HG02759 (cell line): ENCODE data around the gene MSN.
"Not testable (repeated sequence)": the region's sequence is repeated elsewhere in the genome, so short reads cannot be mapped to it uniquely, and the experiment has no call there.

Experiments used
- ATAC-seq: cut with Tn5 transposase; IDR thresholded peaks from one replicate; pipeline ENCODE4 v1.9.1; 2021; ENCODE audit warnings: mild to moderate bottlenecking, moderate library complexity; ENCODE audit not compliant: unreplicated experiment

The MSN gene

DNA sequence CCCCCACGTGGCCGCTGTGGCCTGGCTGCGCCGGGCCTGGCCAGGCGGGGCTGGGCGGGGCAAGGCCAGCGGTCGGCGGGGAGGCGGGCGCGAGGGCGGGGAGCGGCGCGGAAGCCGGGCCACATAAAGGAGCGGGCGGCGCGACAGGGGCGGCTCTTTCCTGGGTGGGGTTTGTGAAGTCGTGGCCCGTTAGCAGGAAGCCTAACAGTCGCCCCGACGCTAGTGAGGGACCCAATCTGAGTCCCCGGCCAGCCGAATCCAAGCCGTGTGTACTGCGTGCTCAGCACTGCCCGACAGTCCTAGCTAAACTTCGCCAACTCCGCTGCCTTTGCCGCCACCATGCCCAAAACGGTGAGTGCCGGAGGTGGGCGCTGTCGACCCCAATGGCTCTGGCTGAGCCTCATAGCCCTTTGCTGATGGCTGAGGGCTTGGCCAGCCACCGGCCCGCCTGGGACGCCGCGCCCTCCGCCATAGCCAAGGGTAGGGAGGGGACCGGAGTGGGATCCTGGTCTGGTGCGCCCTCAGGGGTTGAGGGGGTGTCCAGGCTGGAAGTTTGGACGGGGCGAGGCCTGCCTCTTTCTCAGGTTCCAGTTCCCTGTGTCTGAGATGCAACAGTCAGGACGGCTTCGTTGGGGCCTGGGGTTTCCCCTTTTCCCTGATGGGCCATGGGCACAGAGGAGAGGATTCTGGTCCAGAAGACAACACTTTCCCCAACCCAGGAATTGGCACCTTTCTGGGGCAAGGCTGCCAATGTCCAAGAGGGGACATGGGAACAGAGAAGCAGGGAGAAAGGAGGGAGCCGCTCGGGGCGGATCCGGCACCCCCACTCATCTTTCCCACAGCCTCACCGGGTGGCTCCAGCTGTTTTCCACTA lies at the start of gene MSN:
TSS of gene MSN (plus strand) at position 152 of the 874 bp plus-strand sequence. CDS start at position 340, 188 bp downstream.
- ATAC-seq, result peak; percentile 85

GRCh38 chrX:65620096-65620705 lies 47.3 kb upstream of the MSN start:
- ATAC-seq, result not testable (repeated sequence)

DNA sequence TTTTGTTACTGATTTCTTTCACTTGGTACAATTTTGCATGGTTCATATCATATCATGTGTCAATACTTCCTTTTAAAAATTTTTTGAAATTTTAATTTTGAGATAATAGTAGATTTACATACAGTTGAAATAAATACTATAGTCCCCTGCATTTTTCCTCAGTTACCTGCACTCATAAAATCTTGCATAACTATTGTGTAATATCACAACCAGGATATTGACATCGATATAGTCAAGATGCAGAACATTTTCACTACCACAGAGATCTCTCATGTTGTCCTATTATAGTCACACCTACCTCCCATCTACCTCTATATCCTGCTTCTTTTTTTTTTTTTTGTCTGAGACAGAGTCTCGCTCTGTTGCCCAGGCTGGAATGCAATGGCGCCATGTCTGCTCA lies 36.7 kb upstream of the MSN start:
- ATAC-seq, result no peak

GRCh38 chrX:65633826-65634225 lies 33.6 kb upstream of the MSN start:
- ATAC-seq, result no peak

DNA sequence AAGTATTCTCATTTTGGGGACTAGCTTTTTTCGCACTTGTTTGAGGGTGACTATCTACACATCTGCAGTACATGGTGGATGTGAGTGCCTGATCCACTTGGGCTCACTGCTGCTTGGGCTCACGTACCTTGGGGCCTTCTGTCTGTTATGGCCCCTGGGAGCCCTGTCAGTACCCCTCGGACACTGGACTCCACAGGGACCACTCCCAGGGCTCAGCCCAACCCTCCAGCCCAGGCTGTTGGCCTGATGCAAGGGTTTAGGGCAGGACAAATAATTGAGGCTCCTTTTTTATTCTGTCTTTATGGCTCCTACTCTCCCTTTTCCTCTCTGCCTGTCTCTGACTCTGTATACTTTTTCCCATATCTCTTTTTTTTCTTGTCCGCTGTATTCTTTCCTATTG lies 32.7 kb upstream of the MSN start:
- ATAC-seq, result no peak

- no peak for ATAC-seq
These were observed 32.1 kb upstream of the MSN start for GRCh38 chrX:65635378-65635777.

- no peak for ATAC-seq
These were observed 31.6 kb upstream of the MSN start for GRCh38 chrX:65635822-65636221.

DNA sequence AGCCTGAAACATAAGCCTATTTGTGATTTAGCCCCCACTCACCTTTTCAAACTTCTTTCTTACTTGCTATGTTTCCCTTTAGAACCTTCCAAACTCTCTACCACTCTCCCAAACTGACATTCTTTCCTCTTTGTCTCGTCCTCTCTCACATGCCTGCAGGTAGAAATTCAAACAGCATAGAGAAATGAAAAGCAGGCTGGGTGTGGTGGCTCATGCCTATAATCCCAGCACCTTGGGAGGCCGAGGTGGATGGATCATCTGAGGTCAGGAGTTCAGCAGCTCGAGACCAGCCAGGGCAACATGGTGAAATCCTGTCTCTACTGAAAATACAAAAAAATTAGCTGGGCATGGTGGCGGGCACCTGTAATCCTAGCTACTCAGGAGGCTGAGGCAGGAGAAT lies 31.2 kb upstream of the MSN start:
- ATAC-seq, result not testable (repeated sequence)

DNA sequence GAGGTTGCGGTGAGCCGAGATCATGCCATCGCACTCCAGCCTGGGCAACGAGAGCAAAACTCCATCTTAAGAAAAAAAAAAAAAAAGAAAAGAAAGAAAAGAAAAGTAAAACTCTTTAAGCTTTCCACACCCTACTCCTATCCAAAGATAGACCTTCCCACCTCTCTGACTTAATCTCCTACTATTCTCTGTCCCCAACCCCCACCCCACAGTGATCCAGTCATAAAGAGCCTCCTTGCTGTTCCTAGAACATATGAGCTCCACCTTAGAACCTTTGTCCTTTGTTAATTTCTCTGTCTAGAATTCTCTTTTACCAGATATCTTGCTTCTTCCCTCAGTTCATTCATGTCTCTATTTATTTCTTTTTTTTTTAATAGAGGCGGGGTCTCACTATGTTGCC lies 30.1 kb upstream of the MSN start:
- no peak for ATAC-seq

- no peak for ATAC-seq
These were observed 24.5 kb upstream of the MSN start for GRCh38 chrX:65642914-65643491.

DNA sequence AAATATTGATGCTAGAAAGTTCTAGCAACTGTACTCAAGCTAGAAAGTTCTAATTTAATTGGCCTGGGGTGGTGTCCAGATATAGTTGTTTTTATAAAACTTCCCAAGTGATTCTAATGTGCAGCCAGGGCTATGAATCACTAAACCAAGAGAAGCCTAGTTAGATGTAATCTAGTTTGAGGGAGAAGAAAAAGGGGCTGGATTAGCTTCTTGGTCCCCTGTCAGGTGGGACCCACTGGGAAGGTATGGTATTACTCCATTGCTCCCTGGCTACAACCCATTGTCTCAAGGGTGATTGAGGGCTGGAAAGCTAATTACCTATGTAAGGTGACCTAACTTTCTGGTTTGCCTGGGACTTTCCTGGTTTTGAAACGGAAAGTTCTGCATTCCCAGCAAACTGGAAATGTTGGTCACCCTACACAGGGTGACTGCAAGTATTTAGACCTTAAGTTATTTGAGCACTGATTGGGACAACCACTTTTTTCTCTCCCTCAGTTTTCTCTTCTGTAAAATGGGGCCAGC lies 23.9 kb upstream of the MSN start:
- ATAC-seq, result no peak

DNA sequence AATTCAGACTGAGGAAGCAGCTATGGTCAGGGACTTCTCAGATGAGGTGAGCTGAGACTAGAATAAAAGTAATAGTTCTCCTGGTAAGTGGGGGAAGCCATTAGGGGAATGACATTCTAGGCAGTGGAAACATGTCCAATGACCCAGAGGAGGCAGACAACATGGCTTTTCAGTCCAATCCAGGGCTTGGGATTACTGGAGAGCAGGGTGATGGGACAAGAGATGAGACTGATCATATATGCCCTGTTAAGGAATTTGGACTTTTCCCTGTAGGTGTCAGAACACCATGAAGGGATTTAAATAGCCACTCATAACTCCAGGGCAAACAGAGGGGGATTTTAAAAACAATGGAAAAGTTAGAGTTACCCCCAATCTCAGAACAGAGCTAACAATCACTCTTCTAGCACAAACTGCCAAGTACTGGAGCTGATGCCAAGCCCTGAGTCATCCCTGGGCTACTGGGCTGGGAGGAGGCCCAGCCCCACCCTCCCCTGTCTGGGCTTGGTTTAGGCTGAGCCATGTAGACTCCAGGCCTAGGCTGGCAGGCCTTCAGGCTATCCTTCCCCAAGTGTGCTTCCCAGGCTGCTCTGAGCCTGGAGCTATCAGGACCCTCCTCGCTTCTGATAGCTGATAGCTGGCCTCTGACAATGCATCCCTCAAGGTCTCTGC lies 22.7 kb upstream of the MSN start:
- ATAC-seq, result no peak

DNA sequence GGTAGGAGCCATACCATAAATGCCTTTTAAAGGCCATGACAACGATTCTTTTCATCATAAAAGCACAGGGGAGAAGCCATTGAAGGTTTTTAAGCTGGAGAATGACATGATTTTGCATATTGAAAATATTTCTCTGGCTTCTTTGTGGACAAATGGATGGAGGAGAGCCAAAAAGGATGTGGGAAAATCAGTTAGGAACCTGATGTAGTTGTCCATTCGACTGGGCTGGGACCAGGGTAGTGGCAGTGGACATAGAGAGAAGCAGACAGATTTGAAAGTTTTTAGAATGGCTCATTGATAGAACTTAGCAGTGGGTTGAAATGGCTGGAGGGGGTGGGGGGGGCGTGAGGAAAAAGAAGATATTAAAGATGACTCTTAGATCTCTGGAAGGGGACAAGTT lies 19.7 kb upstream of the MSN start:
- ATAC-seq, result no peak

DNA sequence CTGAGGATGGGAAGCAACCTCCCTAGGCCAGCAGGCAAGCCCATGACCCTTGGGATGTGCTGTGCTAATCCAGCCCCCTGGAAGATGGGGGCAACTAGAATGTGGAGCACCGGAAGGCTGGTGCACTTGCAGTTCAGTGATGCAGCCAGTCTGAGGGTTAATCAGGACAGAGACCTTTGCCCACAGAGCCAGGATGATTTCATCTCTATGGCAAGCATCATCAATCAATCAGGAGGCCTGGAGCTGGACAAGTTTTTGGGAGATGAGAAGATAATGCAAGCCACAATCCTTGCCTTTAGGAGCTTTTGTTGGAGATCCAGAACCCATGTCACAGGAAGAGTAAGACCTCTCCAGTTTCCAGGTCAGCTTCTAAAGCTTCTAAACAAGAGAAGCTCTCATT lies 15.4 kb upstream of the MSN start:
- ATAC-seq, result no peak

DNA sequence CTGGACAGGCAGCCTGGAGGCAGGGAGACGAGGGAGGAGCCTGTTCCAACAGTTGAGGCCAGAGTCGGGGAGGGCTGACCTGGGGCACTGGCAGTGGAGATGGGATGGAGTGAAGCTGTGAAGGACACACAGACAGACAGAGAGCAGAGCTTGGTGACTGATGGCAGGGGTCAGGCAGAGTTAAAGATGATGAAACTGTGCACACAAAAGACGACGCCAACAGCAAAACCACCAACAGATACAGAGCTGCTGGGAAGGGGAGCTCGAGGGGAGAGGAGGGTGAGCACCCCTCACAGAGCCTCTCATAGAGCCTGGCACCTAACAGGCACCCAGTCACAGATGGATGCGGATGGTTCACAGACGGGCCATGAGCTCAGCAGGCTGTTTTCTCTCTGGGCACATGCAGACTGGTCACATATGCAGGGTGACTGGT lies 10.4 kb upstream of the MSN start:
- not testable (repeated sequence) for ATAC-seq

DNA sequence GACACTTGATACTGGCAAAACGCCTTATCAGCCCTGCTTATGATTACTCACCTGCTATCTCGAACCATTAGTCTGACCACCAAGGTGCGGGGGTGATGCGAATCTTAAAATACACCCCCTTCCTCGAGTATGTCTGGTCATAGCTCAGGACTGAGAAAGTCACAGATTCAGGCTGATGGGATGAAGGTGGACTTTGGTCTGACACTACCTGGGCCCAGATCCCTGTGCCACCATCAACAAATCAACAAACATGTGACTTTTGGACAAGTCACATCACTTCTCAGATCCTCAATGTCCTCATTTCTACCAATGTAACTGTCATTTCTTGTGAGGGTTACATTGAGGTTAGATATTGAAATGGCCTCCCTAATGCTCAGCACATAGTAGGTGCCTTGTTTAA lies 9.8 kb upstream of the MSN start:
- no peak for ATAC-seq

DNA sequence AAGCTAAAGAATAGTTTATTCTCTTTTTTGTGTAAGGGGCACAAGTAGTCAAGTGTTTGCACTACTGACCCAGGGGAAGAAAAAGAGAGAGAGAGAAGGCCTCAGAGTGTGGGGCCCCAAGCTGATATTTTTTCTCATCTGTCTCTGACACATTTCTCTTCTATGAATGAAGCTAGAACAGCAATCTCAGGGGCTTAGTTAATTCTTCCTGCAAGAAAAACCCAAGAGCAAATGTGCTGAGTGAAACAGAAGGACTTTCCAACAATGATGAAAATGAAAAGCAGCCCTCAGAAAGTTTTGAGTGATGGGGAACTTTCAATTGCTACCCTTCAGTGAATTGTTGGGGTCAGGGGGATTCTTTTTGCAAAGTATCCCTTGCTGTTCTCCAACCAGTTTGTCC lies 9.2 kb upstream of the MSN start:
- ATAC-seq, result no peak

GRCh38 chrX:65667157-65667502 lies 324 bp upstream of the MSN start:
- ATAC-seq, result peak; percentile 34

DNA sequence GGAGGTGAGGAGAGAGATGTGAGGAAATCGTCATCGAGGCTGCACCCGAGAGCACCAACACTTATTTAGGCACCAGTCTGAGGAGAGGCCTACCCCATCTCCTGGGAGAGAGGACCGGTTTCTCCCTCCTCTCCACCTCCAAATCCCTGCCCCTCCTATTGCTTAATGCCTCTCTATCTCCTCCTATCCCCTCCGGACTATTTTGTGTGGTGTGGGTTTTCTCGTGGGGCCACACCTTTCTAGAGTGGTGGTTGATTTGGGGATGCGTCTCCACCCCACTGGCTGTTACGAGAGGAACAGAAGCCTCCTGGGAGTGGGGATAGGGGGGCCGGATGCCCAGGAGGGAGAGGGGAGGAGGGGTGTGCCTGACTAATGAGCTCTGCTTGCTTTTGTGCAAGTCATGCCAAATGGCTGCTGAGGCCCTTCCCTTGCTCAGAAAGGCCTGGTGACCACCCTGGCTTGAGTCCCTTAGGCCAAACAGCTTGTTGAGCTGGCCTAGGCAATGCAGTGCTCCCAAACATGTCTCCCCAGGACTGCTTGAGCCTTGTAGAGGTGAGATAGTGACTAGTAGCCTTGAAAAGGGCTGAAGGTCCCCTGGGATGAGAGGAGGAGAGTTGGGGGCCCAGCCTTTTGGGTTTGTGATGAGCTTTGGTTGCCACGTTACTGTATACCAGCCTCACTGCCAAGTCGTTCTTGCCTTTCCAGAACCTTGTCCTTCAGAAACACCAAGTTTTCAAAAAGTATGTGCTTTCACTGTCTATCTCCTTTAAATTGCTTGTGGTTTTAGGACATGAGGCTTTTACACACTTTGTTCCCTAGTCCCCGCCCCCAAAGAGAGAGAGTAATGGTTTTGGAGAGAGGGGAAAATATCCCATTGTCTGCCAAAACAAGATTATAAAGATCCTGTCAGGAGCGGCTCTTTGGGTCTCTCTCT lies 1.2 kb downstream of the MSN start:
- ATAC-seq, result peak; percentile 36

DNA sequence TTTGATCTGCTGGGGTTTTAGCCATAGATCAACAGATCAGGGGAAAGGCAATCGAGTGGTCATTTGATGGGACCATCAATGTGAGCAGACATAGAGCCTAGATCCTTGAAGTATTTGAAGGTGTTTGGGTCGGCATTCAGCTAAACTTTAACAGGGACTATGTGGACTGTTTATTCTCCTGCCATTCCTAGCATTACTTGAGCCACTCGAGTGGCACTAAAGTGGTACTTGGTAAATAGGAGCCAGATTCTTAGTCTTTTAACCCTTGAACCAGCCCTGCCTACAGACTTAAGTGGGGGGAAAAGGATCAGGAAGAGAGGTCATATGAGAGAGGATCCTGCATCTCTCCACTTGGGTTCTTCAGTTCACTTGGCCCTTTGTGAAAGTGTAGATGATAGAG lies 3.8 kb downstream of the MSN start:
- ATAC-seq, result no peak
